Stomach (tissue), 4 donors: ENCODE measurements around the gene CAPN5.

Experiments
- EP300 ChIP-seq: sonication (generic); formaldehyde crosslinking; IDR thresholded peaks from one replicate; pipeline ENCODE4 v1.6.1; 2017; ENCODE audit warnings: antibody characterized with exemption
- POLR2A ChIP-seq, 4 donors: fragments of 450-650 bp; IDR thresholded peaks; one replicate each; pipeline ENCODE4 v1.6.1; 2016; ENCODE audit warnings: antibody characterized with exemption in 4 of 4, control low read depth in 2 of 4, mild to moderate bottlenecking in 1 of 4, moderate library complexity in 1 of 4
- POLR2AphosphoS5 ChIP-seq, 3 donors: sonication (generic); formaldehyde crosslinking; IDR thresholded peaks; one replicate each; pipeline ENCODE4 v1.6.1; 2016; ENCODE audit warnings: antibody characterized with exemption in 3 of 3
- TF ChIP-seq, protein P1 (sequence below), 7 experiments: fragments of 450-650 bp in 4 of 7; fragments of 200-600 bp in 3 of 7; sonication (generic) in 3 of 7; IDR thresholded peaks; one replicate each; pipeline ENCODE4 v1.5.1; 2016 to 2019; ENCODE audit warnings: antibody characterized with exemption in 7 of 7, control low read depth in 2 of 7, mild to moderate bottlenecking in 1 of 7

DNA sequence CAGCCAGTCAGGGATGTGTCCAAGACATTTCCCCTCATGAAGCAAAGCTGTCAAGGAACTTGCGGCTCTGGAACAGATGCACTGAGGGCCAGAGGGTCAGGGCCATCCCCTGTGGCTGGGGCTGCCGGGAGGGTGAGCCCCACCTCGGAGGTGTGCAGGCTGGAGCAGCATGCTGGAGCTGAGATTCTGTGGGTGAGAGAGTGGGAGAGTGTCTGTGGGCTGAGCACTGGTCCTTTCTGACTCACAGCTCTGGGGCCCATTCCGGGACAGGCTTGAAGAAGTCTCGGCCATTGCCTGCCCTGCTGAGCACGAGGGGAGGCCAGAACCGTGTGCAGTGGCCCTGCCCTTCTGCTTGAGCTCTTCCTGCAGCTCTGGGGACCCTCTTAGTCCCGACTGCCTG is 38.0 kb downstream of the CAPN5 start:
- TF ChIP-seq, protein P1, sequence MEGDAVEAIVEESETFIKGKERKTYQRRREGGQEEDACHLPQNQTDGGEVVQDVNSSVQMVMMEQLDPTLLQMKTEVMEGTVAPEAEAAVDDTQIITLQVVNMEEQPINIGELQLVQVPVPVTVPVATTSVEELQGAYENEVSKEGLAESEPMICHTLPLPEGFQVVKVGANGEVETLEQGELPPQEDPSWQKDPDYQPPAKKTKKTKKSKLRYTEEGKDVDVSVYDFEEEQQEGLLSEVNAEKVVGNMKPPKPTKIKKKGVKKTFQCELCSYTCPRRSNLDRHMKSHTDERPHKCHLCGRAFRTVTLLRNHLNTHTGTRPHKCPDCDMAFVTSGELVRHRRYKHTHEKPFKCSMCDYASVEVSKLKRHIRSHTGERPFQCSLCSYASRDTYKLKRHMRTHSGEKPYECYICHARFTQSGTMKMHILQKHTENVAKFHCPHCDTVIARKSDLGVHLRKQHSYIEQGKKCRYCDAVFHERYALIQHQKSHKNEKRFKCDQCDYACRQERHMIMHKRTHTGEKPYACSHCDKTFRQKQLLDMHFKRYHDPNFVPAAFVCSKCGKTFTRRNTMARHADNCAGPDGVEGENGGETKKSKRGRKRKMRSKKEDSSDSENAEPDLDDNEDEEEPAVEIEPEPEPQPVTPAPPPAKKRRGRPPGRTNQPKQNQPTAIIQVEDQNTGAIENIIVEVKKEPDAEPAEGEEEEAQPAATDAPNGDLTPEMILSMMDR (IDR thresholded peaks at IDR 0.05): no peak
- no peak for TF ChIP-seq POLR2A (IDR thresholded peaks at IDR 0.05)
- TF ChIP-seq EP300: no peak
- no peak for TF ChIP-seq POLR2AphosphoS5 (IDR thresholded peaks at IDR 0.05)
